HCT116 (cell line): Measurements from ENCODE around the gene PRKD3. TPM values are rescaled to one million over a fixed set of nuclear protein-coding genes. Genes with fewer than 3 reads are reported as not detected.

Source experiments
- ATAC-seq: fragments of 200-7000 bp; cut with Tn5 transposase; 2 replicates; pipeline ENCODE4 v1.9.1; 2020; ENCODE audit warnings: mild to moderate bottlenecking, moderate library complexity
- BruUV-seq: library from RNA; stranded (reverse); fragments of 400-500 nt; replicated peaks from 2 replicates; lab custom pipeline; 2021; lab: Mats Ljungman, UMichigan
- CTCF ChIA-PET: fragments of 300-600 bp; sonication (Branson Sonifier 250); formaldehyde crosslinking; loops from one replicate; lab custom pipeline; 2021; ENCODE audit warnings: antibody characterized with exemption; lab: Charles Lee
- POLR2A ChIA-PET: fragments of 300-600, 350-600 bp; sonication (Branson Sonifier 250); formaldehyde crosslinking; loops from one replicate; lab custom pipeline; 2021; ENCODE audit warnings: antibody characterized with exemption; lab: Charles Lee
- RAD21 ChIA-PET, 2 experiments: fragments of 300-600 bp; sonication (Branson Sonifier 250); formaldehyde crosslinking; loops; one replicate each; lab custom pipeline; 2023; ENCODE audit warnings: low total read pairs in 2 of 2; ENCODE audit not compliant: uncharacterized antibody in 2 of 2, unreplicated experiment in 2 of 2, low non-redundant PET in 1 of 2; lab: Charles Lee
- DNase-seq: peaks from one replicate; pipeline ENCODE4 v3.0.0-alpha.2; 2010; ENCODE audit warnings: low read depth, low spot score
- H2AFZ ChIP-seq: fragments of 200-600 bp; shearing (Covaris generic), sonication (generic); 2 replicates; pipeline ENCODE4 v1.6.1; 2017; ENCODE audit warnings: low read depth, mixed run types, mixed read lengths, antibody characterized with exemption, low read length; ENCODE audit not compliant: poor library complexity, severe bottlenecking
- H3K27ac ChIP-seq: 2 replicates; pipeline ENCODE4 v1.5.1; 2012; ENCODE audit warnings: low read depth, low read length
- H3K27me3 ChIP-seq: fragments of 200-600 bp; sonication (generic); 2 replicates; pipeline ENCODE4 v1.6.1; 2016; ENCODE audit warnings: mixed run types, low read length, mixed read lengths; ENCODE audit not compliant: insufficient read depth
- H3K36me3 ChIP-seq, 2 experiments: fragments of 200-500 bp in 1 of 2; fragments of 200-600 bp in 1 of 2; sonication (Bioruptor generic) in 1 of 2; sonication (generic) in 1 of 2; 2 replicates each; pipeline versions ENCODE4 v1.5.1 to v1.6.1; 2014 to 2016; ENCODE audit warnings: low read length in 2 of 2, inconsistent platforms in 1 of 2, mixed read lengths in 1 of 2, mixed run types in 1 of 2; ENCODE audit not compliant: insufficient read depth in 2 of 2, control insufficient read depth in 1 of 2
- H3K4me1 ChIP-seq, 2 experiments: fragments of 200-600 bp in 1 of 2; sonication (generic) in 1 of 2; 2 replicates each; pipeline versions ENCODE4 v1.5.1 to v1.6.1; 2012 to 2017; ENCODE audit warnings: low read length in 2 of 2, inconsistent platforms in 1 of 2, mild to moderate bottlenecking in 1 of 2, mixed read lengths in 1 of 2, mixed run types in 1 of 2, moderate library complexity in 1 of 2; ENCODE audit not compliant: insufficient read depth in 2 of 2, control insufficient read depth in 1 of 2
- H3K4me2 ChIP-seq: fragments of 200-600 bp; sonication (generic); 2 replicates; pipeline ENCODE4 v1.6.1; 2017; ENCODE audit warnings: mixed run types, low read length, mixed read lengths
- H3K4me3 ChIP-seq, 2 experiments: fragments of 200-600 bp in 1 of 2; sonication (generic) in 1 of 2; replicated peaks in 1 of 2; 2 replicates each; pipeline ENCODE4 v1.5.1; 2011 to 2016; ENCODE audit warnings: low read length in 2 of 2, control low read depth in 1 of 2, low read depth in 1 of 2, mild to moderate bottlenecking in 1 of 2, mixed read lengths in 1 of 2, mixed run types in 1 of 2
- H3K79me2 ChIP-seq: fragments of 200-600 bp; sonication (generic); 2 replicates; pipeline ENCODE4 v1.6.1; 2017; ENCODE audit warnings: mild to moderate bottlenecking, mixed run types, low read length, moderate library complexity, mixed read lengths; ENCODE audit not compliant: insufficient read depth
- H3K9ac ChIP-seq: fragments of 200-600 bp; sonication (generic); 2 replicates; pipeline ENCODE4 v1.6.1; 2016; ENCODE audit warnings: low read length, mixed read lengths
- H3K9me2 ChIP-seq: fragments of 200-600 bp; sonication (generic), shearing (Covaris generic); 2 replicates; pipeline ENCODE4 v1.6.1; 2017; ENCODE audit warnings: mixed run types, mild to moderate bottlenecking, moderate library complexity; ENCODE audit not compliant: insufficient read depth
- H3K9me3 ChIP-seq, 2 experiments: fragments of 200-500 bp in 1 of 2; fragments of 200-600 bp in 1 of 2; sonication (Bioruptor generic) in 1 of 2; sonication (generic) in 1 of 2; 2 replicates each; pipeline ENCODE4 v1.6.1; 2014 to 2017; ENCODE audit warnings: low read length in 2 of 2, mixed read lengths in 2 of 2, inconsistent platforms in 1 of 2, low read depth in 1 of 2, mild to moderate bottlenecking in 1 of 2, mixed run types in 1 of 2, moderate library complexity in 1 of 2; ENCODE audit not compliant: control insufficient read depth in 1 of 2, insufficient read depth in 1 of 2
- H4K20me1 ChIP-seq: fragments of 200-600 bp; sonication (generic), shearing (Covaris generic); 2 replicates; pipeline ENCODE4 v1.6.1; 2017; ENCODE audit warnings: mixed run types, mild to moderate bottlenecking, moderate library complexity; ENCODE audit not compliant: insufficient read depth
- CBX3 ChIP-seq: IDR thresholded peaks from 2 replicates; pipeline ENCODE4 v1.6.1; 2012; ENCODE audit warnings: low read depth
- CEBPB ChIP-seq: IDR thresholded peaks from 2 replicates; pipeline ENCODE4 v1.6.1; 2012; ENCODE audit warnings: low read depth
- CTCF ChIP-seq, 3 experiments: fragments of 200-600 bp in 1 of 3; sonication (generic) in 1 of 3; IDR thresholded peaks in 2 of 3; conservative IDR thresholded peaks in 1 of 3; 2 replicates each; pipeline ENCODE4 v1.5.1; 2012 to 2017; ENCODE audit warnings: low read depth in 2 of 3, low read length in 2 of 3, antibody characterized with exemption in 1 of 3, borderline replicate concordance in 1 of 3, control low read depth in 1 of 3, mild to moderate bottlenecking in 1 of 3, mixed read lengths in 1 of 3, mixed run types in 1 of 3, moderate library complexity in 1 of 3; ENCODE audit not compliant: insufficient read depth in 1 of 3
- ELF1 ChIP-seq: IDR thresholded peaks from 2 replicates; pipeline ENCODE4 v1.6.1; 2012; ENCODE audit warnings: low read depth, borderline replicate concordance
- EZH2phosphoT487 ChIP-seq: fragments of 200-600 bp; IDR thresholded peaks from 2 replicates; pipeline ENCODE4 v1.6.1; 2018; ENCODE audit warnings: antibody characterized with exemption, borderline replicate concordance
- FOSL1 ChIP-seq: IDR thresholded peaks from 2 replicates; pipeline ENCODE4 v1.6.1; 2012; ENCODE audit warnings: low read depth
- JUND ChIP-seq: IDR thresholded peaks from 2 replicates; pipeline ENCODE4 v1.6.1; 2012
- MAX ChIP-seq: IDR thresholded peaks from 2 replicates; pipeline ENCODE4 v1.6.1; 2012
- POLR2A ChIP-seq: IDR thresholded peaks from 2 replicates; pipeline ENCODE4 v1.7.0; 2011; ENCODE audit warnings: borderline replicate concordance; ENCODE audit not compliant: insufficient read depth, insufficient read length; ENCODE audit errors: extremely low read depth
- POLR2AphosphoS5 ChIP-seq: IDR thresholded peaks from 2 replicates; pipeline ENCODE4 v1.6.1; 2011; ENCODE audit warnings: mild to moderate bottlenecking, low read depth, low read length, moderate library complexity
- SRF ChIP-seq: IDR thresholded peaks from 2 replicates; pipeline ENCODE4 v1.6.1; 2012; ENCODE audit warnings: low read depth
- intact Hi-C: fragments of 100-400 bp; cut with micrococcal nuclease; formaldehyde crosslinking; loops from 2 replicates; pipeline ENCODE4 v1.10.0; 2022
- total RNA-seq: library from RNA; stranded (reverse); gene quantifications from one replicate; pipeline ENCODE4 v1.2.1, GENCODE V29; 2021; ENCODE audit not compliant: unreplicated experiment
- TF ChIP-seq, protein P1 (sequence below): IDR thresholded peaks from 2 replicates; pipeline ENCODE4 v1.6.1; 2012
- TF ChIP-seq, protein P2 (sequence below): IDR thresholded peaks from 2 replicates; pipeline ENCODE4 v1.6.1; 2012; ENCODE audit warnings: low read depth

Gene PRKD3
- total RNA-seq, 1 experiment from 2014 or later, result 13.9 TPM

DNA sequence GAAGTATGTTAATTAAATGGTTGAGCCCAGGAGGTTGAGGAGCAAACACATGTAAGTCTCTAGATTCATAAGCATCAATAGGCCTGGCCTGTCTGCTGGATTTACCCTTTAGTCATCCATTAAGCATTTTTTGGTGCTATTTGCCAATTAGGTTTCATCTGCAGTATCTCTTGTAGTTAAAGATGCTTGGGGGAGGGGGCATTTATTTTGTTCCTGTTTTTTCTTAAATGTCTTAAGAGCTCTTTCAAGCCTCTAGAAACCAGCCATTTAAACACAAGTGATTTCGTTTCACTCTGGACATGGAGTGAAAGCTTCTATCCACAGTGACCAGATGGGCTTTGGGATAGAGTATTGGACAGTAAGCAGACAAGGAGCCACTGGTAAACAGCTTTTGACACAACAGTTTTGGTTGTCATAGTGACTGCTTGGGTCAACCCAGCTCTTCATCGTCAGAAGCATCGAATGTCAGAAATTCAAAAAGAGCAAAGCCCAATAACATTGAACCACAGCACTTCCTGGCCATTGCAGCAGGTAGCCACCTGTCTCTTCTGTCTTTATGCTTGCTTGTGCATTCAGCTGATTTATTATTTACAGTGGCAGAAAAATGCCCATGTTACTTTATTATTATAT lies 24.7 kb upstream of the PRKD3 start:
- no peak for DNase-seq
- TF ChIP-seq ELF1, result no peak
- H3K4me2 ChIP-seq, result no peak overlapping the region
- ChIA-PET RAD21 (no interaction called here), CTCF (no interaction called here), POLR2A (interaction anchor here (0.7 kb wide), 1 partner anchor 8 kb away, joined by 3 read pairs; no protein-coding TSS in a partner anchor)
- no peaks in the 10 kb centered on the region for H3K36me3 ChIP-seq
- no peaks in the 10 kb centered on the region for H4K20me1 ChIP-seq
- no peak overlapping the region for H2AFZ ChIP-seq
- no peak overlapping the region for H3K4me3 ChIP-seq
- no TSS peak for BruUV-seq
- no peaks in the 10 kb centered on the region for H3K9me3 ChIP-seq
- no peak overlapping the region for H3K27ac ChIP-seq
- H3K9ac ChIP-seq, result no peak overlapping the region
- H3K27me3 ChIP-seq, result no peaks in the 10 kb centered on the region
- H3K79me2 ChIP-seq, result no peaks in the 10 kb centered on the region
- H3K4me1 ChIP-seq, result no peaks in the 10 kb centered on the region
- no peak for ATAC-seq
- no peaks in the 10 kb centered on the region for H3K9me2 ChIP-seq
- intact Hi-C loops, result no loop called here

DNA sequence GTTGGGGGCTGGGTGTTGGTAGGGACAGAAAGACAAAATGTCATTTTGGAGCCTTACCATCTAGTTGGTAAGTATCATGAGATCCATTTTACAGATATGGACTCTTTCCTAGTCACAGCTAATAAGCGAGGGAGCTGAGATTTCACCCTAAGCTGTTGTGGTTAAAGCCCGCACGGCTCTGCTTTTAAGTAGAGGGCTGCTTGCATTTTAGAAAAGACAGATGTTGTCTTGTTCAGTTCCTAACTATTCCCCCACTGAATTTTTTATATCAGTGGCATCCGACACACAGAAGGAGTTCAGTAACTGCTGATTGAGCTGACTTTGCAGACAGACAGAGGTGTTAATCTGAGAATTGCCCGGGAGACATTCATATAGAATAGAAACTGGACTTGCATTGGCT lies 23.5 kb upstream of the PRKD3 start:
- ChIA-PET POLR2A (no interaction called here), RAD21 (no interaction called here), CTCF (no interaction called here)
- H3K27me3 ChIP-seq, result no peaks in the 10 kb centered on the region
- no peaks in the 10 kb centered on the region for H3K9me2 ChIP-seq
- intact Hi-C loops, result no loop called here
- no peak overlapping the region for H3K27ac ChIP-seq
- H3K9ac ChIP-seq, result no peak overlapping the region
- BruUV-seq, result no TSS peak
- TF ChIP-seq POLR2AphosphoS5 (no peak), FOSL1 (no peak), CEBPB (no peak), CBX3 (no peak), EZH2phosphoT487 (no peak), SRF (no peak), JUND (no peak), MAX (no peak), POLR2A (no peak), CTCF (IDR thresholded peaks at IDR 0.05 in 2 of 3, conservative IDR thresholded peaks at IDR 0.05 in 1 of 3; ENCODE audit: borderline replicate concordance in 1 of 3, insufficient read depth in 1 of 3, low read depth in 2 of 3, low read length in 2 of 3) (no peak)
- TF ChIP-seq, protein P1, sequence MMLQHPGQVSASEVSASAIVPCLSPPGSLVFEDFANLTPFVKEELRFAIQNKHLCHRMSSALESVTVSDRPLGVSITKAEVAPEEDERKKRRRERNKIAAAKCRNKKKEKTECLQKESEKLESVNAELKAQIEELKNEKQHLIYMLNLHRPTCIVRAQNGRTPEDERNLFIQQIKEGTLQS, result no peak
- TF ChIP-seq, protein P2, sequence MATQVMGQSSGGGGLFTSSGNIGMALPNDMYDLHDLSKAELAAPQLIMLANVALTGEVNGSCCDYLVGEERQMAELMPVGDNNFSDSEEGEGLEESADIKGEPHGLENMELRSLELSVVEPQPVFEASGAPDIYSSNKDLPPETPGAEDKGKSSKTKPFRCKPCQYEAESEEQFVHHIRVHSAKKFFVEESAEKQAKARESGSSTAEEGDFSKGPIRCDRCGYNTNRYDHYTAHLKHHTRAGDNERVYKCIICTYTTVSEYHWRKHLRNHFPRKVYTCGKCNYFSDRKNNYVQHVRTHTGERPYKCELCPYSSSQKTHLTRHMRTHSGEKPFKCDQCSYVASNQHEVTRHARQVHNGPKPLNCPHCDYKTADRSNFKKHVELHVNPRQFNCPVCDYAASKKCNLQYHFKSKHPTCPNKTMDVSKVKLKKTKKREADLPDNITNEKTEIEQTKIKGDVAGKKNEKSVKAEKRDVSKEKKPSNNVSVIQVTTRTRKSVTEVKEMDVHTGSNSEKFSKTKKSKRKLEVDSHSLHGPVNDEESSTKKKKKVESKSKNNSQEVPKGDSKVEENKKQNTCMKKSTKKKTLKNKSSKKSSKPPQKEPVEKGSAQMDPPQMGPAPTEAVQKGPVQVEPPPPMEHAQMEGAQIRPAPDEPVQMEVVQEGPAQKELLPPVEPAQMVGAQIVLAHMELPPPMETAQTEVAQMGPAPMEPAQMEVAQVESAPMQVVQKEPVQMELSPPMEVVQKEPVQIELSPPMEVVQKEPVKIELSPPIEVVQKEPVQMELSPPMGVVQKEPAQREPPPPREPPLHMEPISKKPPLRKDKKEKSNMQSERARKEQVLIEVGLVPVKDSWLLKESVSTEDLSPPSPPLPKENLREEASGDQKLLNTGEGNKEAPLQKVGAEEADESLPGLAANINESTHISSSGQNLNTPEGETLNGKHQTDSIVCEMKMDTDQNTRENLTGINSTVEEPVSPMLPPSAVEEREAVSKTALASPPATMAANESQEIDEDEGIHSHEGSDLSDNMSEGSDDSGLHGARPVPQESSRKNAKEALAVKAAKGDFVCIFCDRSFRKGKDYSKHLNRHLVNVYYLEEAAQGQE, result no peak
- TF ChIP-seq, all 23 proteins: peak for 0
- Histone ChIP-seq H3K9me3 (no peaks in the 10 kb centered on the region), H3K4me2 (no peak overlapping the region), H3K4me3 (no peak overlapping the region), H2AFZ (no peak overlapping the region), H3K79me2 (no peaks in the 10 kb centered on the region), H3K36me3 (no peaks in the 10 kb centered on the region), H4K20me1 (no peaks in the 10 kb centered on the region), H3K4me1 (no peaks in the 10 kb centered on the region)
- DNase-seq, result no peak
- no peak for ATAC-seq
